CD4-positive, alpha-beta T cell treated with Interleukin-21 for 1 hour (primary cell): Measurements from ENCODE around the gene POLR2E.
"Not testable (repeated sequence)": the region's sequence is repeated elsewhere in the genome, so short reads cannot be mapped to it uniquely, and the experiment has no call there.

ENCODE experiments used
- DNase-seq: peaks from one replicate; pipeline ENCODE4 v3.0.0-alpha.2; 2020

POLR2E gene

GRCh38 chr19:1125601-1126467 is 30.7 kb upstream of the POLR2E start:
- DNase-seq, result no peak

DNA sequence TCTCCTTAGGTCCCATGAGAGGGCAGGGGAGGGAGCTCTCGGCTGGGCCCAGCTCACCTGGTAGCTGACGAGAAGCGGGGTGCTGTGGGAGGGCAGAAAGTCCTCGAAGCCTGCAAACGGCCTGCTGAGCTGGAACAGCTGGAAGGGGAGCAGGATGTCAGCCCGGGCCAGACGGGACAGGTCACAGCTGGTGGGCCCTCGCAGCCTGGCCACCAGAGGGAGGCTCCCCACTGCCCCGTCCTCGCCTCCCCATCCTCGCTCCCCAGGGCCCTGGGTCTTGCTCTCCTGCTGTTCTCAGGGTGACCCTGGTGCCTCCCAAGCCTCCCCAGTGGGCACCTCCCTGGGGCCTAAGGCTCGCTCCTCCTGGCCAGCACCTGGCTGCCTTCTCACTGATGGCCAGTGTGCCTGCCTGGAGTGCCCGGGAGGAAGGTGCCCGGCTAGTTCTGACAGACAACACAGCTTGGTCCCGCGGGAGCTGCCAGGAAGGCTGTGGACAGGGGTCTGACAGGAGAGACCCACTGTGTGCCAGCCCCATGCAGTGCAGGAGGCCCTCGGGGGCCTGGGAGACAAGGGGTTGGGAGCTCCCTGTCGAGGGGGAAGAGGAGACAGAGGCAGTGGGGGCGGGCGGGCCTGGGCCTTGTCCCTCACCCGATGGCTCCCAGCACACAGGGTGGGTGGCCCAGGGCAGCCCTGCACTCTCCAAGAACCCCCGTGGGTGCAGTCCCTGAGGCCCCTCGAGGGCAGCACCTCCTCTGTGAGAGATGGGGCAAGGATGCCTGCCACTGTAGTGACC is 28.9 kb upstream of the POLR2E start:
- no peak for DNase-seq

DNA sequence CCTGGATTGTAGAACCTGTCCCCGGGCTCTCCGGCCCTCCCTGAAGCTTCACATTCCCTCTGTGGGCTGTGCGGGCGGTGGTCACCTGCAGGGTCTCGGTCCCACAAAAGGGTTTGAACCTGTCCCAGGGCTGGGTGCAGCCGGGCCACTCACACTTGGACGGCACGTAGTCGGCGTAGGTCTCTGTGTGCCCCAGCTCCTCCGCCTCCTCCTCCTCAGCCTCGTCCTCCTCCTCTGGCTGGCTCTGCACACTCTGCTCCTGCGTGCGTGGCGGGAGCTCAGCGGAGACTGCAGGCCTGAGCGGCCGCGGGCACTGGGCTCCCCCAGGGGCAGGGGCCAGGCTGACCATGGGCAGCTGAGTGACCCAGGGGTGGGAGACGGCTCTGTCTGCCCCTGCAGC is 28.2 kb upstream of the POLR2E start:
- DNase-seq, result no peak

- peak; percentile 45 for DNase-seq
Observed at GRCh38 chr19:1122972-1123363, 27.8 kb upstream of the POLR2E start.

GRCh38 chr19:1122021-1122971 is 27.1 kb upstream of the POLR2E start:
- DNase-seq, result no peak

GRCh38 chr19:1121395-1121794 is 26.2 kb upstream of the POLR2E start:
- no peak for DNase-seq

- DNase-seq, result no peak
Observed at GRCh38 chr19:1119475-1120217, 24.5 kb upstream of the POLR2E start.

DNA sequence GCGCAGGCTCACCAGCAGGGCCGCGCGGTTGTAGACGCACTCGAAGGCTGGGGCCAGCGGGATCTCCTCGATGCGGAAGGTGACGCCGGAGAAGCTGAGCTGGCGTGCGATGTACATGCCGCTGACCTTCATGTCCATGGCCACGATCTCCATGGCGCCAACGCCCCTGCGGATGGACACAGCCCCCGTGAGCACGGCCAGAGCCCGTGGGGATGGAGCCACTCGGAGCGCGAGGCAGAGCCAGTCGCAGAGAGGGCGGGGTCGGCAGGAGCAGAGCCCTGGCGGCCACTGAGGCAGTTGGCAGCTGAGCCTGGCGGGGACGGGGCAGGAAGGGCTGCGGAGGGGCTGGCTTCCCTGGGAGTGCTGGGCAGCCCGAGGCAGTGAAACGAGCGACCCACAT is 23.8 kb upstream of the POLR2E start:
- no peak for DNase-seq

DNA sequence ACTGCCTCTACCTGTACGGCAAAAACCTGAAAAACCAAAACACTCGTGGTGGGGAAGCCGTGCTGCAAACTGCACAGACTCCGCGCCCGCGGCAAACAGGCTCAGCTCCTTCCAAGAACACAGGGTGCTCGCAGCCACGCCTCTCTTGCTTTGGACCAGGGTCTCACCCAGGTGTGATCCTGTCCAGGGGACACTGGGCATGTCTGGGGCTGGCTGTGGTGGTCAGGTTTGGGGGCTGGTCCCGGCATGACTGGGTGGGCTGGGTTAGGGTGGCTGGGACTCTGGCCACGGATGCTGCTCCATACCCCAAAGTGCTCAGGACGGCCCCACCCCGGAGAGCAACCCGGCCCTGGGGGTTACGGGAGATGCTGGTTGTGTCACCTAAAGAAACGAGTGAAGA is 22.5 kb upstream of the POLR2E start:
- no peak for DNase-seq

GRCh38 chr19:1116726-1117581 is 21.8 kb upstream of the POLR2E start:
- DNase-seq, result no peak

GRCh38 chr19:1115646-1116420 is 20.7 kb upstream of the POLR2E start:
- DNase-seq, result no peak

DNA sequence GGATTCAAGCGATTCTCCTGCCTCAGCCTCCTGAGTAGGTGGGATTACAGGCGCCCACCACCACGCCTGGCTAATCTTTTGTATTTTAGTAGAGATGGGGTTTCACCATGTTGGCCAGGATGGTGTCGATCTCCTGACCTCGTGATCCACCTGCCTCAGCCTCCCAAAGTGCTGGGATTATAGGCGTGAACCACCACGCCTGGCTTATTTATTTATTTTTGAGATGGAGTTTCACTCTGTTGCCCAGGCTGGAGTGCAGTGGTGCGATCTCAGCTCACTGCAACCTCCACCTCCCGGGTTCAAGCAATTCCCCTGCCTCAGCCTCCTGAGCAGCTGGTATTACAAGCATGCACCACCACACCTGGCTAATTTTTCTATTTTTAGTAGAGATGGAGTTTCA is 19.6 kb upstream of the POLR2E start:
- DNase-seq, result not testable (repeated sequence)

GRCh38 chr19:1113986-1114483 is 18.9 kb upstream of the POLR2E start:
- DNase-seq, result no peak

GRCh38 chr19:1113030-1113985 is 18.1 kb upstream of the POLR2E start:
- DNase-seq, result peak; percentile 88

DNA sequence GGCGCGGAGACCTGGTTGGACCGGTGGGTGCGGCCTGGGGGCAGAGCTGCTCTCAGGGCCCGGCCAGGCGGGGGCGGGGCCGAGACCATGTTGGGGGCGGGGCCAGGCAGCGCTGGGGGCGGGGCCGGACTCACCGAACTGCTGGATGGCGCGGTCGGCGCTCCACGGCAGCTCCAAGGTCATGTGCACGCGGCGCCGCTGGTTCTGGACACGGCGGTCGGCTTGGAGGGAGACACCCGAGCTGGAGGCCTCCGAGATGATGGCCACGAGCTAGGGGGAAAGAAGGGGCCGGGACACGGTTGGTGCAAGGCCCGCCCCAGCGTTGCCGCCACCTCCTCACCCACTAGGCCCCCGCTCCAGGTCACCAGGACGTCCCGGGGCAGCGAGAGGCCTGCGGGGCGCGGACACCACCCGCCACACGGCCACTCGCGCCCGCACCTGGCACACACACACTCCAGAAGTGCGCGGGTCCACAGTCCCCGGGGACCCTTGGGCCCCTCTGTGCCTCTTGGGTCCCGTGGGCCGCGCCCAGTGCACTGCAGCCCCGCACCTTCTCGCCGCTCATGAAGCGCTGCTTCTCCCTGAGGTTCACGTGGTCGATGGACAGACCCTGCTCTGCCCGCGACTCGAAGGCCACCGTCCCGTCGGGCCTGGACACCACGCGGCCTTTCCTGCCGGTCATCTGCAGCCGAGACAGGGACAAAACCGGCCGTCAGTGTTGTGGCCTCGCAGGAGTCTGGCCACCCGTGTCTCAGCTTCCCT is 17.3 kb upstream of the POLR2E start:
- no peak for DNase-seq

DNA sequence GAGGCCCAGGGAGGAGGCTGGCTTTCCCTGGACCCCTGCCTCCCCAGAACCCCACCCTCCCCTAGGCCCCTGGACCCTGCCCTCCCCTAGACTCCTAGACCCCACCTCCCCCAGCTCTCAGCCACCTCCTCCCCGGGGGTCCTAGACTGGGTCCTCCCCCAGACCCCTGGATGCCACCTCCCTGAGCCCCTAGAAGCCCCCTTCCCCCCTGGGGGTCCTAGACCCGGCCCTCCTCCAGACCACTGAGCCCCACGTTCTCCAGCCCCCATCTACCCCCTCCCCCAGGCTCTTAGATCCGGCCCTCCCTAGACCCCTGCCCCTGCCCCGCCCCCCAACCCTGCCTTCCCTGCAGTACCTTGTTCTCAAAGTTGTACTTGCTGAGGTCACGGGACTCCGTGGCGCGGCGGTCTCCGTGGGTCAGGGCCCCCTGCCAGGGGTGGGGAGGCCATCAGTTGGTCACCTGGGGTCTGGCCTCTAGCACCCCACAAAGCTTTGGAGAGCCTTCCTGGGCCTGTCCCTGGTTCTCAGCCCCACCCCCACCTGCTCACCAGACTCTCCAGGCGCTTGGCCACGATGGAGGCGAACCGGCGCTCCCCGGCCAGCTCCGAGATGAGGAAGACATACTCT is 16.6 kb upstream of the POLR2E start:
- no peak for DNase-seq

- DNase-seq, result no peak
Observed at GRCh38 chr19:1110809-1111640, 15.8 kb upstream of the POLR2E start.
